Measurements from ENCODE around the gene ENOX2. TPM values are rescaled to one million over a fixed set of nuclear protein-coding genes. Genes with fewer than 3 reads are reported as not detected.
"Not testable (repeated sequence)": the region's sequence is repeated elsewhere in the genome, so short reads cannot be mapped to it uniquely, and the experiment has no call there.

The ENOX2 gene
- 19.1 TPM for polyA plus RNA-seq

GRCh38 chrX:130902783-130903613, at the start of gene ENOX2:
Gene ENOX2, minus strand, starts transcription at chrX:130903209. Its CDS starts 199,993 bp downstream, at chrX:130703216.
- no peaks in the 10 kb centered on the region for H3K27me3 Mint-ChIP-seq
- peaks cover 0 to 7% (median 5%) of the 10 kb centered on the region in 3 donors for H3K4me1 Mint-ChIP-seq
- H3K36me3 Mint-ChIP-seq: no peaks in the 10 kb centered on the region
- H3K9me3 Mint-ChIP-seq: no peaks in the 10 kb centered on the region
- H3K27ac Mint-ChIP-seq: peak within 1 kb of the TSS in 1 of 3 donors; percentile 54
- H3K4me3 Mint-ChIP-seq: no peak within 1 kb of the TSS

GRCh38 chrX:130952266-130953043, 49.4 kb upstream of the ENOX2 start:
- H3K27me3 Mint-ChIP-seq: peaks cover 7% of the 10 kb centered on the region

GRCh38 chrX:130944230-130944629, 41.2 kb upstream of the ENOX2 start:
- H3K27ac Mint-ChIP-seq: no peak overlapping the region
- H3K4me1 Mint-ChIP-seq: no peaks in the 10 kb centered on the region
- no peak overlapping the region for H3K4me3 Mint-ChIP-seq
- H3K36me3 Mint-ChIP-seq: no peaks in the 10 kb centered on the region
- peaks cover 3 to 17% (median 12%) of the 10 kb centered on the region in 3 donors for H3K9me3 Mint-ChIP-seq
- H3K27me3 Mint-ChIP-seq: peaks cover 9% of the 10 kb centered on the region

More at GRCh38 chrX:130952266-130953043, 49.4 kb upstream of the ENOX2 start:
- Mint-ChIP-seq H3K4me3 (no peak overlapping the region), H3K4me1 (no peaks in the 10 kb centered on the region), H3K9me3 (peaks cover 0 to 7% (median 7%) of the 10 kb centered on the region in 3 donors), H3K27ac (no peak overlapping the region), H3K36me3 (no peaks in the 10 kb centered on the region)

- Mint-ChIP-seq H3K27ac (no peak overlapping the region), H3K4me3 (no peak overlapping the region), H3K4me1 (no peaks in the 10 kb centered on the region), H3K9me3 (peaks cover 0 to 3% (median 2%) of the 10 kb centered on the region in 3 donors), H3K27me3 (peaks cover 5% of the 10 kb centered on the region), H3K36me3 (no peaks in the 10 kb centered on the region)
Measured at GRCh38 chrX:130937101-130937500, 34.1 kb upstream of the ENOX2 start.

GRCh38 chrX:130933358-130933757, 30.3 kb upstream of the ENOX2 start:
- H3K4me1 Mint-ChIP-seq: no peaks in the 10 kb centered on the region
- H3K9me3 Mint-ChIP-seq: peaks cover 0 to 2% (median 0%) of the 10 kb centered on the region in 3 donors
- H3K27me3 Mint-ChIP-seq: no peaks in the 10 kb centered on the region
- H3K36me3 Mint-ChIP-seq: no peaks in the 10 kb centered on the region
- no peak overlapping the region for H3K4me3 Mint-ChIP-seq
- no peak overlapping the region for H3K27ac Mint-ChIP-seq

- H3K36me3 Mint-ChIP-seq, H3K4me1 Mint-ChIP-seq, H3K9me3 Mint-ChIP-seq, H3K27ac Mint-ChIP-seq, H3K4me3 Mint-ChIP-seq, H3K27me3 Mint-ChIP-seq: not testable (repeated sequence)
Measured at GRCh38 chrX:130920405-130920804, 17.4 kb upstream of the ENOX2 start.

- H3K4me3 Mint-ChIP-seq, H3K9me3 Mint-ChIP-seq, H3K36me3 Mint-ChIP-seq, H3K27me3 Mint-ChIP-seq, H3K4me1 Mint-ChIP-seq, H3K27ac Mint-ChIP-seq: not testable (repeated sequence)
Measured at GRCh38 chrX:130919676-130920075, 16.7 kb upstream of the ENOX2 start.

GRCh38 chrX:130918498-130918897, 15.5 kb upstream of the ENOX2 start:
- H3K36me3 Mint-ChIP-seq, H3K4me3 Mint-ChIP-seq, H3K4me1 Mint-ChIP-seq, H3K27me3 Mint-ChIP-seq, H3K27ac Mint-ChIP-seq, H3K9me3 Mint-ChIP-seq: not testable (repeated sequence)

- no peak overlapping the region for H3K27ac Mint-ChIP-seq
- H3K36me3 Mint-ChIP-seq: no peaks in the 10 kb centered on the region
- peaks cover 0 to 2% (median 0%) of the 10 kb centered on the region in 3 donors for H3K4me1 Mint-ChIP-seq
- H3K27me3 Mint-ChIP-seq: peaks cover 6% of the 10 kb centered on the region
- no peaks in the 10 kb centered on the region for H3K9me3 Mint-ChIP-seq
- no peak overlapping the region for H3K4me3 Mint-ChIP-seq
Measured at GRCh38 chrX:130916636-130917422, 13.8 kb upstream of the ENOX2 start.

- Mint-ChIP-seq H3K4me1 (peaks cover 0 to 2% (median 0%) of the 10 kb centered on the region in 3 donors), H3K9me3 (no peaks in the 10 kb centered on the region), H3K4me3 (no peak overlapping the region), H3K27ac (no peak overlapping the region), H3K36me3 (no peaks in the 10 kb centered on the region), H3K27me3 (peaks cover 6% of the 10 kb centered on the region)
Measured at GRCh38 chrX:130915302-130915701, 12.3 kb upstream of the ENOX2 start.

- Mint-ChIP-seq H3K9me3 (no peaks in the 10 kb centered on the region), H3K4me3 (no peak overlapping the region), H3K27me3 (peaks cover 2% of the 10 kb centered on the region), H3K4me1 (no peaks in the 10 kb centered on the region), H3K36me3 (no peaks in the 10 kb centered on the region), H3K27ac (no peak overlapping the region)
Measured at GRCh38 chrX:130909469-130910136, 6.6 kb upstream of the ENOX2 start.

GRCh38 chrX:130906776-130907175, 3.8 kb upstream of the ENOX2 start:
- no peak overlapping the region for H3K27ac Mint-ChIP-seq
- H3K4me1 Mint-ChIP-seq: peaks cover 0 to 5% (median 4%) of the 10 kb centered on the region in 3 donors
- no peaks in the 10 kb centered on the region for H3K36me3 Mint-ChIP-seq
- peaks cover 2% of the 10 kb centered on the region for H3K27me3 Mint-ChIP-seq
- no peak overlapping the region for H3K4me3 Mint-ChIP-seq
- H3K9me3 Mint-ChIP-seq: no peaks in the 10 kb centered on the region

- Mint-ChIP-seq H3K4me3 (no peak overlapping the region), H3K36me3 (no peaks in the 10 kb centered on the region), H3K9me3 (no peaks in the 10 kb centered on the region), H3K27me3 (no peaks in the 10 kb centered on the region), H3K27ac (peak overlapping the region in 1 of 3 donors; percentile 54), H3K4me1 (peaks cover 0 to 7% (median 5%) of the 10 kb centered on the region in 3 donors)
Measured at GRCh38 chrX:130902446-130902782, 595 bp downstream of the ENOX2 start.

GRCh38 chrX:130896802-130897501, 6.1 kb downstream of the ENOX2 start:
- Mint-ChIP-seq H3K27ac (no peak overlapping the region), H3K36me3 (peaks cover 3% of the 10 kb centered on the region), H3K27me3 (no peaks in the 10 kb centered on the region), H3K4me1 (peaks cover 0 to 6% (median 2%) of the 10 kb centered on the region in 3 donors), H3K9me3 (no peaks in the 10 kb centered on the region), H3K4me3 (no peak overlapping the region)

All from IgD-negative memory B cell (primary cell).